MM.1S (cell line): ENCODE measurements around the gene MBD3L1.

ENCODE experiments used
- EZH2 ChIP-seq: fragments of 300-600 bp; sonication (generic); optimal IDR thresholded peaks from 2 replicates; pipeline ENCODE3; 2017; ENCODE audit warnings: low read depth, mild to moderate bottlenecking, antibody characterized with exemption, low read length, mixed read lengths
- EZH2phosphoT487 ChIP-seq: fragments of 300-600 bp; sonication (generic); IDR thresholded peaks from 2 replicates; pipeline ENCODE4 v1.6.1; 2018; ENCODE audit warnings: antibody characterized with exemption, low read length
- TF ChIP-seq, protein P1 (sequence below): fragments of 300-600 bp; sonication (generic); IDR thresholded peaks from 2 replicates; pipeline ENCODE4 v1.5.1; 2016; ENCODE audit warnings: antibody characterized with exemption, low read length, mixed read lengths

DNA sequence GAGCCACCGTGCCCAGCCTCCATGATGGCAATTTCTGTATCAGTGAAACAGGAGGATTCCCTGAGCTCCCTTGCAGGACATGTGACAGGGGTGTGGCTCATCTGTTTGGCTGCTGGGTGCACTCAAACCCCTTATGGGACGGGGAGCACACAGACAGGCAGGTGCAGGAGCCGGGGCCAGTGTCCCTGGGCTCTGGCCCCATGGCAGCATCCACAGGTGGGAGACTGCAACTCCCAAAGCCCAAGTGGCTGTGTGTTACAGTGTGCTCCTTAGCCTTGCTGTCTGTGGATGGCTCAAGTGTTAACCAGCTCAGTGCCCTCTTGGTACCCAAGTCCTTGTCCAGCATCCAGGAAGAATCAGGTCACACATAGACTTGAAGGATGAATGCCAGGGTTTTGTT is 14.6 kb downstream of the MBD3L1 start:
- TF ChIP-seq, protein P1, sequence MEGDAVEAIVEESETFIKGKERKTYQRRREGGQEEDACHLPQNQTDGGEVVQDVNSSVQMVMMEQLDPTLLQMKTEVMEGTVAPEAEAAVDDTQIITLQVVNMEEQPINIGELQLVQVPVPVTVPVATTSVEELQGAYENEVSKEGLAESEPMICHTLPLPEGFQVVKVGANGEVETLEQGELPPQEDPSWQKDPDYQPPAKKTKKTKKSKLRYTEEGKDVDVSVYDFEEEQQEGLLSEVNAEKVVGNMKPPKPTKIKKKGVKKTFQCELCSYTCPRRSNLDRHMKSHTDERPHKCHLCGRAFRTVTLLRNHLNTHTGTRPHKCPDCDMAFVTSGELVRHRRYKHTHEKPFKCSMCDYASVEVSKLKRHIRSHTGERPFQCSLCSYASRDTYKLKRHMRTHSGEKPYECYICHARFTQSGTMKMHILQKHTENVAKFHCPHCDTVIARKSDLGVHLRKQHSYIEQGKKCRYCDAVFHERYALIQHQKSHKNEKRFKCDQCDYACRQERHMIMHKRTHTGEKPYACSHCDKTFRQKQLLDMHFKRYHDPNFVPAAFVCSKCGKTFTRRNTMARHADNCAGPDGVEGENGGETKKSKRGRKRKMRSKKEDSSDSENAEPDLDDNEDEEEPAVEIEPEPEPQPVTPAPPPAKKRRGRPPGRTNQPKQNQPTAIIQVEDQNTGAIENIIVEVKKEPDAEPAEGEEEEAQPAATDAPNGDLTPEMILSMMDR = no peak
- TF ChIP-seq EZH2phosphoT487 (no peak), EZH2 (no peak)
